NOMO-1 treated with dmso at 0.1 percent for 144 hours (cell line): ENCODE data around the gene RBM48.
"Not testable (repeated sequence)": the region's sequence is repeated elsewhere in the genome, so short reads cannot be mapped to it uniquely, and the experiment has no call there.

ENCODE experiments used
- DNase-seq: peaks from one replicate; lab custom pipeline; 2025; ENCODE audit not compliant: unreplicated experiment; lab: John Stamatoyannopoulos, UW

Gene RBM48

GRCh38 chr7:92543542-92543941, 14.9 kb downstream of the RBM48 start:
- not testable (repeated sequence) for DNase-seq

- DNase-seq, result not testable (repeated sequence)
Observed at GRCh38 chr7:92545116-92545515, 16.5 kb downstream of the RBM48 start.

GRCh38 chr7:92546856-92547497, 18.4 kb downstream of the RBM48 start:
- DNase-seq, result no peak

GRCh38 chr7:92547579-92547978, 19.0 kb downstream of the RBM48 start:
- DNase-seq, result no peak

DNA sequence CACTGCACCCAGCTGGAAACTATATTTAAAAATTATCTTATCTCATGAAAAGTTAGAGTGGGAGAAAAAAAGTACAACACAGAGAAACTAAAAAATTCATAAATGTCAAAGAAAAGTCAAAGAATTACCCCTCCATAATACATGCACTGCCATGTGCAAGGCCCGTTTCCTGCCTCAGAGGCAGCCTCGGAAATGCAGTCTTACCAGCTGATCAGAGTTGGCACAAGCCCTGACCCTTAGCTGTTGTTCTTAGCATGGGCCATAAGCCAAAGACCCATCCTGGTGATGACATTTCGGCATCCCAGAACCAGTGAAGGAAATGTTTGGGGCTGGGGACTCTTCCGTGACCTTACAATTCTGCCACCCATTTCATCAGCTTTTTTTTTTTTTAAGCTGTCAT, 21.6 kb downstream of the RBM48 start:
- DNase-seq, result no peak

DNA sequence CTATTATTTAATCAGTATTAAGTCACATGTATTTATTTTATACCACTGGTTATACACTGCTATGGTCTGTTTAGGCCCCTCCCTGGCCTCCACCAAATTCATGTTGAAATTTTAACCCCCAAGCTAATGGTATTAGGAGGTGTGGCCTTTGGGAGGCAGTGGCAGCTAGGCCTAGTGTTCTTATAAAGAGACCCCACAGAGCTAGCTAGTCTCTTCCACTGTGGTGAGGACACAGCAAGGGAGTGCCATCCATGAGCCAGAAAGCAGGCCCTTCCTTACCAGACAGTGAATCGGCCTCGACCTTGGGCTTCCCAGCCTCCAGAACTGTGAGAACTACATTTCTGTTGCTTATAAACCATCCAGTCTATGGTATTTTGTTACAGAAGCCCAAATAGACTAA, 28.7 kb downstream of the RBM48 start:
- DNase-seq, result no peak

DNA sequence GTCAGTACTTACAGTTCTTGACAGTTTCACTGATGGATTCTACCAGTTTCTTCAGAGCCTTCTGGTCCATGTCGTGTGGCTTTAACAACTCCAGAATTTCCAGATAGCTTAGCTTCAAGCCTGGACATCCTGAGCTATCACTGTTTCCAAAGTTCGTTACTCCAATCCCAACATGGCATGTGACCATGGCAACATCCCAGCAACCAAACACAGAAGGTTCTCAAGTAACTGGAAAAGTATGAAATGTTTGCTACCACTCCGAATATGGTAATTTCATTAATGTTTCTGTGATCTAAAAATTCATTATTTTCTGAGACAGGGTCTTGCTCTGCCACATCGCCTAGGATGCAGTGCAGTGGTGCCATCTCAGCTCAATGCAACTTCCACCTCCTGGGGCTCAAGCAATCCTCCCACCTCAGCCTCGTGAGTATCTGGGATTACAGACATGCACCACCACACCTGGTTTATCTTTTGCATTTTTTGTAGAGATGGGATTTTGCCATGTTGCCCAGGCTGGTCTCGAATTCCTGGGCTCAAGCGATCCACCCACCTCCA, 29.3 kb downstream of the RBM48 start:
- no peak for DNase-seq

DNA sequence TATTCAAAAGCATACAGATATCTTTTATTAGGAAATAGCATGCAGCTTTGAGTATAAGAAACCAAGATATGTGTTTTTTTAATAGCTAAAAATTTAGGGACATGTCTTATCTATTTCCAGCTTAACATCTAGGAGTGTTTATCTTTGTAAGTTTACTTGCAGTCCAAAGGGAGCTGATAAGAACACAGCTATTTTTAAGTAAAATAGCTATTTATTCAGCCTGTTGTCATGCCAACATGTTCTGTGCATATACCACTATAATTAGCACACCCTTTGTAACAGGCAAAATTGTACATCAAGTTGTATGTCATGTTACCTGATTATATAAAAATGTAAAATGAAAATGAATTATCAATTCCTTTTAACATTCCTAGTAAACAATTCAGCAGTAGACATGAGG, 32.0 kb downstream of the RBM48 start:
- DNase-seq, result no peak

DNA sequence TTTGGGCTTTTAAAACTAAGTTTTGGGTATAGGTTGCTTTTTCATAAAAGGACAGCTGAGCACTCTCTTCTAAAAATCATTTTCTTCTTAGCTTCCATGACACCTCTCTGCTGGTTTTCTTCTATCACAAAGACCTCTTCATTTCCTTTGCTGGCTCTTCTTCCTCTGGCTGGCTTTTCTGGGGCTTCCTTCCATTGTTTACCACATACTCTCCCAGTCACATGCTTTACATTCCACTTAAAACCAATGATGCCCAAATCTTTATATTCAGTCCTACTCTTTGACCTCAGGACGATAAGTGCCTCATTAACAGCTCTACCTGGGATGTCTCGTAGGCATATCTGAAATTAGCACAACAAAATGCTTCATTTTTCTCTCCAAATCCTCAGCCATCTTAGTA, 34.8 kb downstream of the RBM48 start:
- DNase-seq, result no peak

DNA sequence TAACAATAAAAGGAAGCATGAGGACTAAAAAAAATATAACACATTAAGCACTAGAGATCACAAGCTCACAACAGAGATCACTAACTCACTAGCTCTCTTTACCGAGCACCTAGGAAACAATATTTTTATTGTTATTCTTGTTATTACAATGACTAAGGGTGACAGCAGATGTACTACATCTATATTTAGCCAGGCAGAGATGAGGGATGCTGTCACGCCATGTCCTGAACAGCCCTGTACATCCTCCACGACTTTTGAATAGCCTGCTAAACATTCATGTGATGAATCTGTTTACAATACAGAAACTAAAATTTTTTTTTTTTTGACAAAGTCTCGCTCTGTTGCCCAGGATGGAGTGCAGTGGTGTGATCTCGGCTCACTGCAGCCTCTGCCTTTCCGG, 38.9 kb downstream of the RBM48 start:
- no peak for DNase-seq

DNA sequence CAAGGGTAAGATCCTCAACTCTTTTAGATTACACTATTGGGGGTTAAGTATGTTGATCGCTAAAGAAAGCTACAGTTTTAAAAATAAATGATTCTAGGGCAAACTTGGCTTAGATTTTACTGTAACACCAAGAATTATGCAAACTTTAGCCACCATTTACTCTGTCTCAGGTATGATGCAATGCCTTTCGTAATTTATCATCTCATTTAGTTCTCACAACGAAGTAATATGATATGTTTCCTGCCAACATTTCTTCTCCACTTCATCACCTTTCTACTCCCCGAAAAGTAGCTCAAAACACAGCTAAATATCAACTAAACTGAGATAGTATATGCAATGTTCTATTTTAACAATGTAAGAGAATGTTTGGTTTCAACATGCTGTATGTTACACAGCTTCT, 40.5 kb downstream of the RBM48 start:
- DNase-seq, result no peak

DNA sequence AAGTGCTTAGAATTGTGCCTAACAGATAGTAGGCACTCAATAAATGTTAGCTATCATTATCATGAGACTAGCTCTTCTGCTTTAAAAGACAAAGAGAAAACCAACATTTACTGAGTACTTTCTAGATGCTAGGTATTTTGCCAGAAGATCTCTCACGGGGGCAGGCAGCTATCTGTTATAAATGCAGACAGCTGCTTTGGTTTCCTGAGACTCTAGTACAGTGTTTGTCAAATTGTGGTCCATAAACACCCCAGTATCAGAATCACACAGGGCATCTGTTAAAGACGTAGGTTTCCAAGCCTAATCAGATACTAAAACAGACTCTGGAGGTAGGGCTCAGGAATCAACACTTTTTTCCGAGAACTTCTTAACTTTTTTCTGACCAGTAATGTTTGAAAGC, 47.7 kb downstream of the RBM48 start:
- no peak for DNase-seq

DNA sequence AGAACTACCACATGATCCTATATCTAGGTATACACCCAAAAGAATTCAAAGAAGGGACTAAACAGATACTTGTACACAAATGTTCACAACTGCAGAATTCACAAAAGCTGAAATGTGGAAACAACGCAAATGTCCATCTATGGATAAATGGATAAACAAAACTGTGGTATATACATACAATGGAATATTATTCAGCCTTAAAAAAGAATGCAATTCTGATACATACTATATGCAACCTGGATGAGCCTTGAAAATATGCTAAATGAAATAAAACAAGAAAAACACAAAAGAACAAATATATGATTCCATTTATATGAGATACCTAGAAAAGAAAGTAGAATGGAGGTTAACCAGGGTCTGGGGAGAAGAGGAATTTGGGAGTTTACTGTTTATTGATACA, 54.4 kb downstream of the RBM48 start:
- no peak for DNase-seq

DNA sequence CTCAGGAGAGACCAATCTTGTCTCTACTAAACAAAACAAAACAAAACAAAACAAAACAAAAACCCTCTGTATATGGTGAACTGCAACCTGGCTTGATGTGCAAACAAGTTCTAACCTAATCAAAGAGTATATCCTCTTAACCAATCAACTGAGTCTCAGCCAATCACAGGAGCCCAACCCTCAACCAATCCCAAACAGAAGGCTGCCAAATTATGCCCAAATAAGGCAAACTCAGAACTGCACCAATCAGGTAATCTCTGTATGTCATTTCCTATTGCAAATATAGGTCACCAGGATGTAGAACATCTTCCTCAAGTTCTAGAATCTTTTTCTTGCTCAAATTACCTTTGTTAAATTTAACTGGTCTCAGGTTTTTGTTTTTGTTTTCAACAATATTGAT, 56.4 kb downstream of the RBM48 start:
- DNase-seq, result no peak

GRCh38 chr7:92586403-92586802, 57.8 kb downstream of the RBM48 start:
- DNase-seq, result no peak

- no peak for DNase-seq
Observed at GRCh38 chr7:92586841-92587240, 58.2 kb downstream of the RBM48 start.
